HEK293T (cell line): ENCODE data around the gene SLC16A12.

Experiments used
- ARNT ChIP-seq: fragments of 450-650 bp; IDR thresholded peaks from 2 replicates; pipeline ENCODE4 v1.6.1; 2017; ENCODE audit warnings: mild to moderate bottlenecking
- BHLHE40 ChIP-seq: fragments of 450-650 bp; IDR thresholded peaks from 2 replicates; pipeline ENCODE4 v1.6.1; 2016; ENCODE audit warnings: mild to moderate bottlenecking, moderate library complexity, borderline replicate concordance
- CTBP1 ChIP-seq: fragments of 450-650 bp; IDR thresholded peaks from 2 replicates; pipeline ENCODE4 v1.6.1; 2016; ENCODE audit warnings: borderline replicate concordance
- ELF4 ChIP-seq: fragments of 450-650 bp; IDR thresholded peaks from 2 replicates; pipeline ENCODE4 v1.6.1; 2017; ENCODE audit warnings: antibody characterized with exemption
- FOXA1 ChIP-seq: fragments of 450-650 bp; IDR thresholded peaks from 2 replicates; pipeline ENCODE4 v1.6.1; 2016; ENCODE audit warnings: mild to moderate bottlenecking
- FOXK2 ChIP-seq: fragments of 450-650 bp; IDR thresholded peaks from 2 replicates; pipeline ENCODE4 v1.6.1; 2016; ENCODE audit warnings: mild to moderate bottlenecking
- FOXM1 ChIP-seq: fragments of 450-650 bp; IDR thresholded peaks from 2 replicates; pipeline ENCODE4 v1.6.1; 2017; ENCODE audit warnings: mild to moderate bottlenecking, borderline replicate concordance
- L3MBTL2 ChIP-seq: fragments of 450-650 bp; conservative IDR thresholded peaks from 2 replicates; pipeline ENCODE4 v1.6.1; 2016; ENCODE audit warnings: mild to moderate bottlenecking
- LEF1 ChIP-seq: fragments of 450-650 bp; IDR thresholded peaks from 2 replicates; pipeline ENCODE4 v1.6.1; 2017; ENCODE audit warnings: mild to moderate bottlenecking, borderline replicate concordance
- NFRKB ChIP-seq: fragments of 450-650 bp; IDR thresholded peaks from 2 replicates; pipeline ENCODE4 v1.6.1; 2016; ENCODE audit warnings: mild to moderate bottlenecking, moderate library complexity
- PKNOX1 ChIP-seq: fragments of 450-650 bp; IDR thresholded peaks from 2 replicates; pipeline ENCODE4 v1.6.1; 2016
- SP1 ChIP-seq: fragments of 450-650 bp; IDR thresholded peaks from 2 replicates; pipeline ENCODE4 v1.6.1; 2017
- SUZ12 ChIP-seq: fragments of 450-650 bp; IDR thresholded peaks from 2 replicates; pipeline ENCODE4 v1.6.1; 2016; ENCODE audit warnings: mild to moderate bottlenecking
- TARDBP ChIP-seq: fragments of 450-650 bp; IDR thresholded peaks from 2 replicates; pipeline ENCODE4 v1.6.1; 2016

- TF ChIP-seq SP1, result no peak
- no peak for TF ChIP-seq L3MBTL2
- TF ChIP-seq FOXM1, result no peak
- no peak for TF ChIP-seq SUZ12
- no peak for TF ChIP-seq TARDBP
- no peak for TF ChIP-seq BHLHE40
- TF ChIP-seq NFRKB, result no peak
- TF ChIP-seq ARNT, result no peak
- no peak for TF ChIP-seq FOXA1
- TF ChIP-seq FOXK2, result no peak
- no peak for TF ChIP-seq PKNOX1
- TF ChIP-seq CTBP1, result no peak
- no peak for TF ChIP-seq ELF4
- TF ChIP-seq LEF1, result no peak
These were observed 80.6 kb downstream of the SLC16A12 start for GRCh38 chr10:89454561-89455347.
